Sigmoid colon (tissue), 7 donors: ENCODE data around the gene NMUR1. TPM values are rescaled to one million over a fixed set of nuclear protein-coding genes. Genes with fewer than 3 reads are reported as not detected.

Experiments
- DNase-seq: peaks from one replicate; pipeline ENCODE4 v3.0.0-alpha.2; 2019
- H3K27ac ChIP-seq, 4 donors: fragments of 200-600 bp; sonication (generic); one replicate each; pipeline ENCODE4 v1.5.1; 2016 to 2019; ENCODE audit warnings: mild to moderate bottlenecking in 1 of 4
- H3K27me3 ChIP-seq, 3 donors: fragments of 200-600 bp; sonication (generic); one replicate each; pipeline ENCODE4 v1.5.1; 2019; ENCODE audit warnings: mild to moderate bottlenecking in 1 of 3
- H3K36me3 ChIP-seq, 4 donors: fragments of 200-600 bp; sonication (generic); one replicate each; pipeline ENCODE4 v1.5.1; 2016 to 2019
- H3K4me1 ChIP-seq, 4 donors: fragments of 200-600 bp; sonication (generic); one replicate each; pipeline ENCODE4 v1.5.1; 2017 to 2019
- H3K4me3 ChIP-seq, 4 donors: fragments of 200-600 bp; sonication (generic); one replicate each; pipeline ENCODE4 v1.5.1; 2017 to 2019; ENCODE audit warnings: mild to moderate bottlenecking in 2 of 4, moderate library complexity in 1 of 4
- H3K9me3 ChIP-seq, 4 donors: fragments of 200-600 bp in 3 of 4; sonication (generic) in 3 of 4; one replicate each; pipeline versions ENCODE4 v1.5.1 to v1.6.1; 2013 to 2019
- CTCF ChIP-seq, 4 experiments: fragments of 450-650 bp in 3 of 4; fragments of 200-600 bp in 1 of 4; IDR thresholded peaks; one replicate each; pipeline ENCODE4 v1.5.1; 2016 to 2019; ENCODE audit warnings: antibody characterized with exemption in 4 of 4, mild to moderate bottlenecking in 3 of 4, moderate library complexity in 2 of 4
- EP300 ChIP-seq, 4 donors: sonication (generic); formaldehyde crosslinking; IDR thresholded peaks; one replicate each; pipeline ENCODE4 v1.6.1; 2017; ENCODE audit warnings: antibody characterized with exemption in 4 of 4
- POLR2A ChIP-seq, 2 donors: fragments of 450-650 bp; IDR thresholded peaks; one replicate each; pipeline ENCODE4 v1.6.1; 2016; ENCODE audit warnings: antibody characterized with exemption in 2 of 2, mild to moderate bottlenecking in 2 of 2, moderate library complexity in 2 of 2
- POLR2AphosphoS5 ChIP-seq, 4 donors: sonication (generic); formaldehyde crosslinking; IDR thresholded peaks; one replicate each; pipeline ENCODE4 v1.6.1; 2017; ENCODE audit warnings: antibody characterized with exemption in 4 of 4
- WGBS, 2 donors: extraction: QIAGEN DNeasy Blood & Tissue Kit; methylation state at CpG; one replicate each; pipeline ENCODE4 v1.1.7; 2013; 5-methylcytosine and 5-hydroxymethylcytosine counted together
- intact Hi-C: fragments of 100-400 bp; cut with DNase I; formaldehyde crosslinking; loops from one replicate; pipeline ENCODE4 v1.15.1; 2023
- polyA plus RNA-seq, 3 donors: library from polyadenylated mRNA; stranded (reverse); fragments of 200-250 nt; gene quantifications; one replicate each; pipeline ENCODE4 v1.2.3, GENCODE V29; 2013
- total RNA-seq, 4 donors: library from RNA; depleted of rRNA; stranded (reverse); fragments of >200 nt; gene quantifications; one replicate each; pipeline ENCODE4 v1.1.0, GENCODE V29; 2016
- donor health status: healthy with polysubstance abuse.
- donor health status: Bipolar disorder and iron deficiency.
- donor health status: healthy.

NMUR1 gene
- total and polyA plus RNA-seq, 7 donors: 0.14 to 0.36 (median 0.23) TPM; not detected in 2

- Histone ChIP-seq H3K27me3 (no peaks in the 10 kb centered on the region), H3K9me3 (peaks cover 0 to 6% (median 2%) of the 10 kb centered on the region in 4 donors), H3K4me3 (no peak overlapping the region), H3K36me3 (no peaks in the 10 kb centered on the region), H3K4me1 (peaks cover 0 to 19% (median 11%) of the 10 kb centered on the region in 4 donors), H3K27ac (no peak overlapping the region)
- no peak for DNase-seq
- no peak for TF ChIP-seq EP300 (IDR thresholded peaks at IDR 0.05)
- TF ChIP-seq CTCF (IDR thresholded peaks at IDR 0.05): no peak
- no peak for TF ChIP-seq POLR2A (IDR thresholded peaks at IDR 0.05)
- no peak for TF ChIP-seq POLR2AphosphoS5 (IDR thresholded peaks at IDR 0.05)
- intact Hi-C loops: no loop called here
These were observed 22.5 kb upstream of the NMUR1 start for GRCh38 chr2:231552752-231553151.

DNA sequence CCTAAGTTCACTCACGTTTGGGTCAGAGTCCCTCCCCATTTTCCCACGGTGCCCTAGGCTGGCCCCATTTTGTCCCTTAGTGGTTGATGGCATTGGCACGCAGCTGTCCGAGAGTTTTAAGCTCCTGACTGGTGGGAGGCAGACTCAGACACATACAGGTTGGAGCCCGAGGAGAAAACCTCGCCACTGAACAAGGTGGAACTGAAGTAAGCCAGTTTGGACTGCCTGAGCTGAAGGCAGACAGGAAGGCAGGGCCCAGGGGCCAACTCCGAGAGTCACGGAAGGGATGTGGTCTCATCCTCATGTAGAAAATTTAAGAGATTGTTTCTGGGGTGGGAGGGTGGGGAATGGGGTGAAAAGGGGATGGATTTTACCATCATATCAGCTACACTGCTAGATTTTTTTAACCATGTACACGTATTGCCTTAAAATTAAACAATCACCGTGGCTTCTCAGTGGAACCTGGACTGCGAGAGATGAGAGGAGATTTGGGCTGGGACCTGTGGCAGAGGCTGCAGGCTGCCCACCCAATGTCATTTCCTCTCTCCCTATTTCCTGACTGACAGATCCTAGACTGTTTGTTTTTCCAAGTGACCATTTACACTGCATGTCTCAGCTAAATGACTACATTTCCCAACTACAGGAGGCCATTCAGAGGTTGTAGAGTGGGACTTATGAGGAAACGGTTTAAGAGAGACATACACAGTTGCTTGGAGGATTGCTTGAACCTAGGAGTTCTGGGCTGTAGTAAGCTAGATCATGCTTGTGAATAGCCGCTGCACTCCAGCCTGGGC is 19.4 kb upstream of the NMUR1 start:
- 85 to 86% methylated on average over 13 of the region's 13 CpGs for WGBS, 2 donors
- Histone ChIP-seq H3K4me1 (peaks cover 0 to 6% (median 2%) of the 10 kb centered on the region in 4 donors), H3K9me3 (peaks cover 0 to 6% (median 2%) of the 10 kb centered on the region in 4 donors), H3K27me3 (no peaks in the 10 kb centered on the region), H3K27ac (no peak overlapping the region), H3K4me3 (no peak overlapping the region), H3K36me3 (no peaks in the 10 kb centered on the region)
- intact Hi-C loops: no loop called here
- DNase-seq: no peak
- no peak for TF ChIP-seq POLR2A (IDR thresholded peaks at IDR 0.05)

GRCh38 chr2:231548752-231549151 is 18.5 kb upstream of the NMUR1 start:
- DNase-seq: no peak

GRCh38 chr2:231547315-231548110 is 17.3 kb upstream of the NMUR1 start:
- WGBS, 2 donors: 94 to 96% methylated on average over 12 of the region's 12 CpGs
- H3K36me3 ChIP-seq: no peaks in the 10 kb centered on the region

More at GRCh38 chr2:231548752-231549151, 18.5 kb upstream of the NMUR1 start:
- TF ChIP-seq POLR2AphosphoS5 (IDR thresholded peaks at IDR 0.05) (no peak), CTCF (IDR thresholded peaks at IDR 0.05) (no peak), EP300 (IDR thresholded peaks at IDR 0.05) (no peak), POLR2A (IDR thresholded peaks at IDR 0.05) (no peak)
- Histone ChIP-seq H3K36me3 (no peaks in the 10 kb centered on the region), H3K27me3 (no peaks in the 10 kb centered on the region), H3K4me1 (no peaks in the 10 kb centered on the region), H3K27ac (no peak overlapping the region), H3K9me3 (peaks cover 0 to 6% (median 2%) of the 10 kb centered on the region in 4 donors), H3K4me3 (no peak overlapping the region)
- intact Hi-C loops: no loop called here
- WGBS, 2 donors: 52 to 79% methylated on average over 3 of the region's 3 CpGs

More at GRCh38 chr2:231547315-231548110, 17.3 kb upstream of the NMUR1 start:
- TF ChIP-seq CTCF (IDR thresholded peaks at IDR 0.05): no peak
- no peak for TF ChIP-seq POLR2AphosphoS5 (IDR thresholded peaks at IDR 0.05)
- TF ChIP-seq EP300 (IDR thresholded peaks at IDR 0.05): no peak
- no peak for TF ChIP-seq POLR2A (IDR thresholded peaks at IDR 0.05)
- no peak overlapping the region for H3K4me3 ChIP-seq
- DNase-seq: no peak
- H3K27me3 ChIP-seq: no peaks in the 10 kb centered on the region
- intact Hi-C loops: no loop called here
- H3K27ac ChIP-seq: no peak overlapping the region
- H3K4me1 ChIP-seq: no peaks in the 10 kb centered on the region
- H3K9me3 ChIP-seq: peaks cover 0 to 2% (median under 1%) of the 10 kb centered on the region in 4 donors
